ENCODE measurements around the gene C2CD2L.
"Not testable (repeated sequence)": the region's sequence is repeated elsewhere in the genome, so short reads cannot be mapped to it uniquely, and the experiment has no call there.

- TF ChIP-seq CTCF, POLR2A (IDR thresholded peaks at IDR 0.05): not testable (repeated sequence)
Measured at GRCh38 chr11:119167077-119167458, 59.9 kb downstream of the C2CD2L start.
